A549 (cell line): ENCODE results near the gene KDR.

Experiments used
- RFX5 ChIP-seq: fragments of 450-650 bp; IDR thresholded peaks from 2 replicates; pipeline ENCODE4 v1.7.1; 2014; ENCODE audit warnings: antibody characterized with exemption, mild to moderate bottlenecking, moderate library complexity
- SREBF2 ChIP-seq: fragments of 450-650 bp; IDR thresholded peaks from 2 replicates; pipeline ENCODE4 v1.6.1; 2014; ENCODE audit warnings: mild to moderate bottlenecking, moderate library complexity
- ZFP36 ChIP-seq: fragments of 450-650 bp; IDR thresholded peaks from 2 replicates; pipeline ENCODE4 v1.6.1; 2014; ENCODE audit warnings: borderline replicate concordance; ENCODE audit not compliant: partially characterized antibody

GRCh38 chr4:55092504-55092903 is 32.9 kb downstream of the KDR start:
- TF ChIP-seq ZFP36 (no peak), RFX5 (no peak), SREBF2 (no peak)
